Endothelial cell of umbilical vein (primary cell): Measurements from ENCODE around the gene USF2. TPM values are rescaled to one million over a fixed set of nuclear protein-coding genes. Genes with fewer than 3 reads are reported as not detected.

Experiments
- BruUV-seq: library from RNA; stranded (reverse); fragments of 400-500 nt; replicated peaks from 2 replicates; lab custom pipeline; 2021; lab: Mats Ljungman, UMichigan
- CTCF ChIA-PET: fragments of 300-600, 350-600 bp; sonication (Branson Sonifier 250); formaldehyde crosslinking; loops from one replicate; lab custom pipeline; 2021; ENCODE audit warnings: antibody characterized with exemption, inconsistent platforms; lab: Charles Lee
- POLR2A ChIA-PET: fragments of 300-600, 350-600 bp; sonication (Branson Sonifier 250); formaldehyde crosslinking; loops from one replicate; lab custom pipeline; 2021; ENCODE audit warnings: antibody characterized with exemption, inconsistent platforms; lab: Charles Lee
- DNase-seq: peaks from one replicate; pipeline ENCODE4 v3.0.0-alpha.2; 2011; ENCODE audit warnings: low read depth, low spot score
- FAIRE-seq: peaks from 2 replicates; lab custom pipeline; 2011; peaks lifted over from hg19 to GRCh38; lab: Jason Lieb, UNC
- H2AFZ ChIP-seq: 2 replicates; pipeline ENCODE4 v1.6.0; 2012; ENCODE audit warnings: low read depth, low read length, control low read depth, inconsistent platforms
- H3K27ac ChIP-seq: 2 replicates; pipeline ENCODE4 v1.5.1; 2011; ENCODE audit warnings: low read depth, mild to moderate bottlenecking, control low read depth, low read length, moderate library complexity; ENCODE audit not compliant: insufficient read depth
- H3K27me3 ChIP-seq, 2 experiments: 2 replicates each; pipeline versions ENCODE4 v1.6.0 to v1.6.1; 2011; ENCODE audit warnings: low read length in 2 of 2, mixed read lengths in 1 of 2; ENCODE audit not compliant: control insufficient read depth in 2 of 2, insufficient read depth in 2 of 2
- H3K36me3 ChIP-seq, 2 experiments: 2 replicates in 1 of 2; 3 replicates in 1 of 2; pipeline ENCODE4 v1.5.1; 2011; ENCODE audit warnings: low read length in 2 of 2, mild to moderate bottlenecking in 1 of 2, moderate library complexity in 1 of 2; ENCODE audit not compliant: control insufficient read depth in 2 of 2, insufficient read depth in 2 of 2; ENCODE audit errors: extremely low read depth in 1 of 2
- H3K4me1 ChIP-seq: 3 replicates; pipeline ENCODE4 v1.5.1; 2011; ENCODE audit warnings: mild to moderate bottlenecking, low read length; ENCODE audit not compliant: control insufficient read depth, insufficient read depth; ENCODE audit errors: extremely low read depth
- H3K4me2 ChIP-seq: 2 replicates; pipeline ENCODE4 v1.6.1; 2011; ENCODE audit warnings: low read length, control low read depth, mixed read lengths; ENCODE audit not compliant: insufficient read depth
- H3K4me3 ChIP-seq, 3 experiments: fragments of 200-600 bp in 1 of 3; sonication (generic), shearing (Covaris generic) in 1 of 3; replicated peaks in 1 of 3; 2 replicates each; pipeline ENCODE4 v1.5.1; 2011 to 2016; ENCODE audit warnings: control low read depth in 3 of 3, low read length in 3 of 3, mild to moderate bottlenecking in 2 of 3, inconsistent platforms in 1 of 3, low read depth in 1 of 3, moderate library complexity in 1 of 3; ENCODE audit not compliant: insufficient read depth in 1 of 3
- H3K79me2 ChIP-seq: 2 replicates; pipeline ENCODE4 v1.6.0; 2012; ENCODE audit warnings: low read length, inconsistent platforms; ENCODE audit not compliant: control insufficient read depth, insufficient read depth
- H3K9ac ChIP-seq: replicated peaks from 2 replicates; pipeline ENCODE3; 2011; ENCODE audit warnings: low read length, control low read depth; ENCODE audit not compliant: insufficient read depth; ENCODE audit errors: extremely low read depth
- H3K9me1 ChIP-seq: replicated peaks from 3 replicates; pipeline ENCODE4 v1.6.0; 2011; ENCODE audit warnings: mild to moderate bottlenecking, low read length; ENCODE audit not compliant: control insufficient read depth, insufficient read depth; ENCODE audit errors: extremely low read depth
- H3K9me3 ChIP-seq: replicated peaks from 2 replicates; pipeline ENCODE4 v1.5.1; 2012; ENCODE audit warnings: low read length, inconsistent platforms; ENCODE audit not compliant: control insufficient read depth, insufficient read depth
- H4K20me1 ChIP-seq: replicated peaks from 2 replicates; pipeline ENCODE3; 2011; ENCODE audit warnings: mild to moderate bottlenecking, low read length; ENCODE audit not compliant: control insufficient read depth, insufficient read depth; ENCODE audit errors: extremely low read depth
- EZH2 ChIP-seq: IDR thresholded peaks from 2 replicates; pipeline ENCODE4 v1.6.1; 2012; ENCODE audit warnings: borderline replicate concordance, low read depth, mild to moderate bottlenecking, moderate library complexity, low read length, inconsistent platforms; ENCODE audit not compliant: severe bottlenecking
- FOS ChIP-seq: IDR thresholded peaks from 2 replicates; pipeline ENCODE4 v1.6.1; 2011; ENCODE audit warnings: mild to moderate bottlenecking, low read length, moderate library complexity, borderline replicate concordance; ENCODE audit not compliant: insufficient read depth
- GATA2 ChIP-seq: IDR thresholded peaks from 2 replicates; pipeline ENCODE4 v1.7.0; 2011; ENCODE audit warnings: low read depth, mild to moderate bottlenecking, moderate library complexity, mixed read lengths, low read length; ENCODE audit not compliant: insufficient read length, insufficient read depth
- JUN ChIP-seq: IDR thresholded peaks from 2 replicates; pipeline ENCODE4 v1.6.1; 2011; ENCODE audit warnings: borderline replicate concordance, low read depth; ENCODE audit not compliant: insufficient read length, insufficient read depth
- MYC ChIP-seq: IDR thresholded peaks from one replicate; pipeline ENCODE4 v1.6.1; 2011; ENCODE audit warnings: mild to moderate bottlenecking, low read depth, low read length
- POLR2A ChIP-seq: IDR thresholded peaks from 2 replicates; pipeline ENCODE4 v1.6.1; 2012; ENCODE audit warnings: low read depth, mild to moderate bottlenecking, control low read depth, low read length
- POLR2AphosphoS5 ChIP-seq: IDR thresholded peaks from 2 replicates; pipeline ENCODE4 v1.6.1; 2012; ENCODE audit warnings: low read depth, mild to moderate bottlenecking, control low read depth, low read length, moderate library complexity; ENCODE audit not compliant: insufficient read depth
- dilution Hi-C: fragments of 300-500 bp; cut with MboI; formaldehyde crosslinking; loops from one replicate; pipeline ENCODE4 v1.15.0; 2019; ENCODE audit warnings: low sequenced_read_pairs; ENCODE audit not compliant: extremely low pct_ligation_motif_present
- intact Hi-C: fragments of 100-400 bp; cut with micrococcal nuclease; formaldehyde crosslinking; loops from one replicate; pipeline ENCODE4 v1.10.0; 2022
- polyA plus RNA-seq, 4 experiments: library from polyadenylated mRNA; depleted of rRNA in 3 of 4; stranded (reverse) in 3 of 4; unstranded in 1 of 4; fragments of >200 nt; gene quantifications; 2 replicates each; pipeline versions ENCODE4 v1.2.1 to v1.2.3, GENCODE V29; 2011 to 2012; ENCODE audit warnings: missing spikeins in 1 of 4
- total RNA-seq: library from RNA; stranded (reverse); gene quantifications from 2 replicates; pipeline ENCODE4 v1.2.3, GENCODE V29; 2021
- TF ChIP-seq, protein P1 (sequence below): IDR thresholded peaks from 2 replicates; pipeline ENCODE4 v1.6.1; 2011; ENCODE audit not compliant: insufficient read depth, insufficient read length
- TF ChIP-seq, protein P2 (sequence below), 2 donors: IDR thresholded peaks; 1 replicate in 1 of 2; 2 replicates in 1 of 2; pipeline ENCODE4 v1.5.1; 2011; ENCODE audit warnings: low read length in 2 of 2, mild to moderate bottlenecking in 2 of 2, moderate library complexity in 2 of 2, control low read depth in 1 of 2, inconsistent platforms in 1 of 2, low read depth in 1 of 2; ENCODE audit not compliant: insufficient read depth in 1 of 2; ENCODE audit errors: extremely low read depth in 1 of 2

USF2 gene
- total and polyA plus RNA-seq, 2 donors (not counting 3 experiments of a cell fraction or from before 2014, with no cell fraction given): 75.0 to 76.8 TPM

DNA sequence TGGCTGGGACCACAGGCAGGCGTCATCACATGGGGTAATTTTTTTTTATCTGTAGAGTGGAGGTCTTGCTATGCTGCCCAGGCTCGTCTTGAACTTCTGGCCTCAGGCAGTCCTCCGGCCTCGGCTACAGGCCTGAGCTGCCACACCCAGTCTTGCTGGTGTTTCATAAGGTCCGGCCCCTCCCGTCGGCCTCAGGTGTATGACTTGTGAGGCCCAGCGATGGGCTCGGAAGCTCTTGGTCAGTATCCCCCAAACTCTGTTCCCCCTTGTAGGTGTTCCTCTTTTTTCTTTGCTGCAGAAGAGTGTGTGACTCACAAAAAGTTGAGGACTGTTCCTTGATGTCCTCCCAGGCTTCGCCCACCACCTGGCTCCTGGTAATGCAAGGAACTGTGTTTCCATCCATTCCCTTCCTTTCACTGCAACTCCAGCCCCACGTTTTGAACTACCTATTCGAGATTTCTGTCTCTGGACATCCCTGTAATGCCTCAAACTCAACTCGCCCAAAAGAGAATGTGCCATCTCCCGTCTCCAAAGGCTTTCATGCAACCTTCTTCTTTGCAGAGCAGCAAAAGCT lies 5.0 kb downstream of the USF2 start:
- Histone ChIP-seq H2AFZ (no peak overlapping the region), H4K20me1 (no peaks in the 10 kb centered on the region), H3K79me2 (no peaks in the 10 kb centered on the region), H3K27ac (no peak overlapping the region), H3K9ac (no peak overlapping the region), H3K27me3 (no peaks in the 10 kb centered on the region), H3K36me3 (peaks cover 7 to 43% of the 10 kb centered on the region in 2 experiments), H3K9me1 (no peaks in the 10 kb centered on the region), H3K4me2 (no peak overlapping the region), H3K4me1 (no peaks in the 10 kb centered on the region), H3K4me3 (no peak overlapping the region), H3K9me3 (no peaks in the 10 kb centered on the region)
- POLR2A ChIA-PET: no interaction called here
- CTCF ChIA-PET: interaction anchor here (1.3 kb wide), 1 partner anchor 120 kb away, joined by 4 read pairs; the partner anchor contains the start of gene FXYD5
- dilution Hi-C loops (no loop called here), intact Hi-C loops (no loop called here)
- DNase-seq: no peak
- FAIRE-seq: no peak
- TF ChIP-seq FOS (no peak), POLR2A (no peak), JUN (no peak), EZH2 (no peak)
- no TSS peak for BruUV-seq

DNA sequence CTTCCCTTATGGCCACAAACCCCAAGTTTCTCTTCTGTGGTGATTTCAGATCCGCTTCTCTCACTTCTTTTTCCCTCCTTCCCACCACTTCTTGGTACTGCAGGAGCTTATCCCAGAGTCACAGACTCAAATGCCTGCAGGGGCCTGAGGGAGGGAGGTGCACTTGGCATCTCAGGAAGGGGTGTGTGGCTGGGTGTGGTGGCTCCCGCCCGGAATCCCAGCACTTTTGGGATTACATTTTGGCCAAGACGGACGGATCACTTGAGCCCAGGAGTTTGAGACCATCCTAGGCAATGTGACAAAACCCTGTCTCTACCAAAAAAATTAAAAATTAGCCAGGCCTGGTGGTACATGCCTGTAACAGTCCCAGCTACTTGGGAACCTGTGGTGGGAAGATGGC lies 5.6 kb downstream of the USF2 start:
- H3K36me3 ChIP-seq: peaks cover 7 to 44% of the 10 kb centered on the region in 2 experiments
- TF ChIP-seq POLR2A: no peak
- TF ChIP-seq EZH2: no peak
- no peak for TF ChIP-seq JUN
- TF ChIP-seq, protein P1, sequence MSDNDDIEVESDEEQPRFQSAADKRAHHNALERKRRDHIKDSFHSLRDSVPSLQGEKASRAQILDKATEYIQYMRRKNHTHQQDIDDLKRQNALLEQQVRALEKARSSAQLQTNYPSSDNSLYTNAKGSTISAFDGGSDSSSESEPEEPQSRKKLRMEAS: no peak
- no peak for TF ChIP-seq GATA2
- no peak for TF ChIP-seq MYC
- TF ChIP-seq POLR2AphosphoS5: no peak
- TF ChIP-seq, protein P2, sequence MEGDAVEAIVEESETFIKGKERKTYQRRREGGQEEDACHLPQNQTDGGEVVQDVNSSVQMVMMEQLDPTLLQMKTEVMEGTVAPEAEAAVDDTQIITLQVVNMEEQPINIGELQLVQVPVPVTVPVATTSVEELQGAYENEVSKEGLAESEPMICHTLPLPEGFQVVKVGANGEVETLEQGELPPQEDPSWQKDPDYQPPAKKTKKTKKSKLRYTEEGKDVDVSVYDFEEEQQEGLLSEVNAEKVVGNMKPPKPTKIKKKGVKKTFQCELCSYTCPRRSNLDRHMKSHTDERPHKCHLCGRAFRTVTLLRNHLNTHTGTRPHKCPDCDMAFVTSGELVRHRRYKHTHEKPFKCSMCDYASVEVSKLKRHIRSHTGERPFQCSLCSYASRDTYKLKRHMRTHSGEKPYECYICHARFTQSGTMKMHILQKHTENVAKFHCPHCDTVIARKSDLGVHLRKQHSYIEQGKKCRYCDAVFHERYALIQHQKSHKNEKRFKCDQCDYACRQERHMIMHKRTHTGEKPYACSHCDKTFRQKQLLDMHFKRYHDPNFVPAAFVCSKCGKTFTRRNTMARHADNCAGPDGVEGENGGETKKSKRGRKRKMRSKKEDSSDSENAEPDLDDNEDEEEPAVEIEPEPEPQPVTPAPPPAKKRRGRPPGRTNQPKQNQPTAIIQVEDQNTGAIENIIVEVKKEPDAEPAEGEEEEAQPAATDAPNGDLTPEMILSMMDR (IDR thresholded peaks at IDR 0.05; ENCODE audit: extremely low read depth in 1 of 2, insufficient read depth in 1 of 2, low read depth in 1 of 2, low read length in 2 of 2): no peak
- no peak for TF ChIP-seq FOS
- no peaks in the 10 kb centered on the region for H3K79me2 ChIP-seq
- H2AFZ ChIP-seq: no peak overlapping the region
- H3K4me3 ChIP-seq: no peak overlapping the region
- H3K9me1 ChIP-seq: no peaks in the 10 kb centered on the region
- H3K4me1 ChIP-seq: no peaks in the 10 kb centered on the region
- no peaks in the 10 kb centered on the region for H3K27me3 ChIP-seq
- DNase-seq (no peak), FAIRE-seq (no peak)
- H3K9ac ChIP-seq: no peak overlapping the region
- H3K27ac ChIP-seq: no peak overlapping the region
- BruUV-seq: no TSS peak
- CTCF ChIA-PET: interaction anchor here (1.3 kb wide), 2 partner anchors 15 to 120 kb away, joined by 3 to 4 read pairs; partner anchors contain the start of gene FXYD5
- dilution Hi-C loops (no loop called here), intact Hi-C loops (no loop called here)
- no peaks in the 10 kb centered on the region for H4K20me1 ChIP-seq
- no peaks in the 10 kb centered on the region for H3K9me3 ChIP-seq
- POLR2A ChIA-PET: no interaction called here
- H3K4me2 ChIP-seq: no peak overlapping the region
